DND-41 (cell line): Measurements from ENCODE around the gene COLGALT1.

Source experiments
- EZH2 ChIP-seq: IDR thresholded peaks from 3 replicates; pipeline ENCODE4 v1.6.1; 2012; ENCODE audit warnings: borderline replicate concordance, low read depth, mild to moderate bottlenecking, moderate library complexity, low read length, inconsistent platforms; ENCODE audit not compliant: severe bottlenecking
- TF ChIP-seq, protein P1 (sequence below): IDR thresholded peaks from 2 replicates; pipeline ENCODE4 v1.5.1; 2012; ENCODE audit warnings: borderline replicate concordance, low read length, moderate library complexity, mild to moderate bottlenecking; ENCODE audit not compliant: poor library complexity, severe bottlenecking; ENCODE audit errors: extremely low read depth

DNA sequence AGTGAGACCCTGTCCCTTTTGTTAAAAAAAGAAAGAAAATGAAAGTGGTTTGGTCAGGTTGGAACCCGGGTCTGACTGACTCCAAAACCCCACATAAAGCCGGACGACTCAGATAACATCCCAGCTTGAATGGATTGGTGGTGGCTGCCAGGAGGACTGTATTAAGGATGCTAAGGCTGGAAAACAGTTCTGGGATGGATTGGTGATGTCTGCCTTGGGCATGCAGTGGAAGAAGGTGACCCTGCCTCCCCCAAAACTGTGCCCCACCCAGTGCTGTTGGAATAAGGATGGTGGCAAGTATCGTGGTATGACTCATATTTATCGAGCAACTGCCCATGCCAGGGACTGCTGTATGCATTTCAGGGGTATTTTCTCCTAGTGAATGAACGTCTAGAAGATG lies 18.5 kb upstream of the COLGALT1 start:
- TF ChIP-seq, protein P1, sequence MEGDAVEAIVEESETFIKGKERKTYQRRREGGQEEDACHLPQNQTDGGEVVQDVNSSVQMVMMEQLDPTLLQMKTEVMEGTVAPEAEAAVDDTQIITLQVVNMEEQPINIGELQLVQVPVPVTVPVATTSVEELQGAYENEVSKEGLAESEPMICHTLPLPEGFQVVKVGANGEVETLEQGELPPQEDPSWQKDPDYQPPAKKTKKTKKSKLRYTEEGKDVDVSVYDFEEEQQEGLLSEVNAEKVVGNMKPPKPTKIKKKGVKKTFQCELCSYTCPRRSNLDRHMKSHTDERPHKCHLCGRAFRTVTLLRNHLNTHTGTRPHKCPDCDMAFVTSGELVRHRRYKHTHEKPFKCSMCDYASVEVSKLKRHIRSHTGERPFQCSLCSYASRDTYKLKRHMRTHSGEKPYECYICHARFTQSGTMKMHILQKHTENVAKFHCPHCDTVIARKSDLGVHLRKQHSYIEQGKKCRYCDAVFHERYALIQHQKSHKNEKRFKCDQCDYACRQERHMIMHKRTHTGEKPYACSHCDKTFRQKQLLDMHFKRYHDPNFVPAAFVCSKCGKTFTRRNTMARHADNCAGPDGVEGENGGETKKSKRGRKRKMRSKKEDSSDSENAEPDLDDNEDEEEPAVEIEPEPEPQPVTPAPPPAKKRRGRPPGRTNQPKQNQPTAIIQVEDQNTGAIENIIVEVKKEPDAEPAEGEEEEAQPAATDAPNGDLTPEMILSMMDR: no peak
- no peak for TF ChIP-seq EZH2
